ENCODE results near the gene AXIN1. TPM values are rescaled to one million over a fixed set of nuclear protein-coding genes. Genes with fewer than 3 reads are reported as not detected.

Gene AXIN1
- total RNA-seq, 1 experiment from 2014 or later: 53.3 TPM

DNA sequence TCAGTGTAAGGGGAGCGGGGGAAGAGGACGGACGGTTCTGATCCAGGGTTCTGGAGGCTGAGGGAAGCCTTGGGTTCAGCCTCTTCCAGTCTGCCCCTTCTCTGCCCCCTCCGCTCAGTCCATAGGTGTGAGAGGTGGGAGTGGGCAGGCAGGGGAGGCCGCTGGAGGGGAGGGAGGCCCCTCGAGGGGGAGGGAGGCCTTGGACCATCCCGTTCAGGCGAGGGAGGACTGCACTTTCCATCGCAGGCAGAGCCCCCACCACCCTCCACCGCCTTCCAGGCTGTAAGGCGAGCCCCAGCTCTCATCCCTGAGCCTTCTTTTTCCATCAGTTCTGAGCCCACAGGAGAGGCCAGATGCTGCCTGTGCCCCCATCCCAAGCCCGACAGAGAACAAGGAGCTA lies 4.2 kb upstream of the AXIN1 start:
- no peaks in the 10 kb centered on the region for H3K27me3 ChIP-seq (ENCODE audit: control insufficient read depth, insufficient read depth, low read length)
- ATAC-seq: no peak
- TF ChIP-seq SIN3A (IDR thresholded peaks at IDR 0.05; ENCODE audit: borderline replicate concordance, insufficient read depth, low read depth, low read length): no peak
- TF ChIP-seq, protein P1, sequence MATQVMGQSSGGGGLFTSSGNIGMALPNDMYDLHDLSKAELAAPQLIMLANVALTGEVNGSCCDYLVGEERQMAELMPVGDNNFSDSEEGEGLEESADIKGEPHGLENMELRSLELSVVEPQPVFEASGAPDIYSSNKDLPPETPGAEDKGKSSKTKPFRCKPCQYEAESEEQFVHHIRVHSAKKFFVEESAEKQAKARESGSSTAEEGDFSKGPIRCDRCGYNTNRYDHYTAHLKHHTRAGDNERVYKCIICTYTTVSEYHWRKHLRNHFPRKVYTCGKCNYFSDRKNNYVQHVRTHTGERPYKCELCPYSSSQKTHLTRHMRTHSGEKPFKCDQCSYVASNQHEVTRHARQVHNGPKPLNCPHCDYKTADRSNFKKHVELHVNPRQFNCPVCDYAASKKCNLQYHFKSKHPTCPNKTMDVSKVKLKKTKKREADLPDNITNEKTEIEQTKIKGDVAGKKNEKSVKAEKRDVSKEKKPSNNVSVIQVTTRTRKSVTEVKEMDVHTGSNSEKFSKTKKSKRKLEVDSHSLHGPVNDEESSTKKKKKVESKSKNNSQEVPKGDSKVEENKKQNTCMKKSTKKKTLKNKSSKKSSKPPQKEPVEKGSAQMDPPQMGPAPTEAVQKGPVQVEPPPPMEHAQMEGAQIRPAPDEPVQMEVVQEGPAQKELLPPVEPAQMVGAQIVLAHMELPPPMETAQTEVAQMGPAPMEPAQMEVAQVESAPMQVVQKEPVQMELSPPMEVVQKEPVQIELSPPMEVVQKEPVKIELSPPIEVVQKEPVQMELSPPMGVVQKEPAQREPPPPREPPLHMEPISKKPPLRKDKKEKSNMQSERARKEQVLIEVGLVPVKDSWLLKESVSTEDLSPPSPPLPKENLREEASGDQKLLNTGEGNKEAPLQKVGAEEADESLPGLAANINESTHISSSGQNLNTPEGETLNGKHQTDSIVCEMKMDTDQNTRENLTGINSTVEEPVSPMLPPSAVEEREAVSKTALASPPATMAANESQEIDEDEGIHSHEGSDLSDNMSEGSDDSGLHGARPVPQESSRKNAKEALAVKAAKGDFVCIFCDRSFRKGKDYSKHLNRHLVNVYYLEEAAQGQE (IDR thresholded peaks at IDR 0.05; ENCODE audit: insufficient read depth in 1 of 2, low read depth in 2 of 2, low read length in 1 of 2): no peak
- POLR2A ChIA-PET: no interaction called here
- H3K4me1 ChIP-seq (ENCODE audit: control insufficient read depth, insufficient read depth, low read length): peaks cover 5% of the 10 kb centered on the region; the same call in 1 of the 2 replicates
- H3K27ac ChIP-seq (ENCODE audit: low read length): no peak overlapping the region
- no peaks in the 10 kb centered on the region for H3K9me3 ChIP-seq (ENCODE audit: control insufficient read depth, insufficient read depth, low read depth, low read length)
- DNase-seq (ENCODE audit: low read depth, low spot score): no peak
- in situ Hi-C loops (cut with HindIII; ENCODE audit: low pct_unique_long_range_greater_than_20kb, low sequenced_read_pairs): no loop called here
- CTCF ChIA-PET: no interaction called here
- no TSS peak for BruUV-seq (replicated peaks)
- no peaks in the 10 kb centered on the region for H3K36me3 ChIP-seq (ENCODE audit: control insufficient read depth, insufficient read depth, low read length)
- intact Hi-C loops (cut with micrococcal nuclease; ENCODE audit: unreplicated experiment): no loop called here
- no peak overlapping the region for H3K4me3 ChIP-seq (ENCODE audit: low read depth in 2 of 2, low read length in 2 of 2)

DNA sequence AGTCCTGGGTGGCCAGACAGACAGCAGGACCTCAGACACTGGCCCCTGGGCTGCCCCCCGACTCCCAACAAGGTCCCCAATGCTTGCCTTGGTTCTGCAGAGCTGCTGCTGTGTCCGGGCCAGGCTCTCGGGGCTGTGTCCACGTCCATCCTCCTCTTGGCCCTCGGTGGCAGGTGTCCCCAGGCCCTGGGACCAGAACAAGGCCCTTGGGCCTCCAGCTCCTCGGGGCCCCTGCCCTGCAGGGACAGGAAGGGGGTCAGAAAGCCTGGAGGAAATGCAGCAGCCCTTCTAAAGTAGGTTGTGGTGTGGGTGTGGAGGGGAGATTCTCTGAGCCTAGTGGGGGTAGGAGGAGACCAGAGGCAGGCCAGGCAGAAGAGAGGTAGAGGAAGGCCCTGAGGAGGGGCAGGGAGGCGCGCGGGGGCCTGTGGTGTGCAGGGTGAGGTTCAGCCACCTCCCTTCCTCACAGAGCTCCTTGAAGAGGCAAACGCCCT lies 2.5 kb upstream of the AXIN1 start:
- Histone ChIP-seq H3K4me1 (ENCODE audit: control insufficient read depth, insufficient read depth, low read length) (peaks cover 8% of the 10 kb centered on the region), H3K9me3 (ENCODE audit: control insufficient read depth, insufficient read depth, low read depth, low read length) (no peaks in the 10 kb centered on the region), H3K27me3 (ENCODE audit: control insufficient read depth, insufficient read depth, low read length) (no peaks in the 10 kb centered on the region), H3K27ac (ENCODE audit: low read length) (no peak overlapping the region), H3K4me3 (ENCODE audit: low read depth in 2 of 2, low read length in 2 of 2) (no peak overlapping the region), H3K36me3 (ENCODE audit: control insufficient read depth, insufficient read depth, low read length) (no peaks in the 10 kb centered on the region)
- no peak for DNase-seq (ENCODE audit: low read depth, low spot score)
- TF ChIP-seq SIN3A (IDR thresholded peaks at IDR 0.05; ENCODE audit: borderline replicate concordance, insufficient read depth, low read depth, low read length): no peak
- TF ChIP-seq, protein P1 (IDR thresholded peaks at IDR 0.05; ENCODE audit: insufficient read depth in 1 of 2, low read depth in 2 of 2, low read length in 1 of 2): no peak
- no peak for TF ChIP-seq TCF7L2 (IDR thresholded peaks at IDR 0.05; ENCODE audit: low read depth, low read length)
- TF ChIP-seq POLR2AphosphoS5 (IDR thresholded peaks at IDR 0.05; ENCODE audit: low read depth, low read length): no peak
- TF ChIP-seq, protein P2, sequence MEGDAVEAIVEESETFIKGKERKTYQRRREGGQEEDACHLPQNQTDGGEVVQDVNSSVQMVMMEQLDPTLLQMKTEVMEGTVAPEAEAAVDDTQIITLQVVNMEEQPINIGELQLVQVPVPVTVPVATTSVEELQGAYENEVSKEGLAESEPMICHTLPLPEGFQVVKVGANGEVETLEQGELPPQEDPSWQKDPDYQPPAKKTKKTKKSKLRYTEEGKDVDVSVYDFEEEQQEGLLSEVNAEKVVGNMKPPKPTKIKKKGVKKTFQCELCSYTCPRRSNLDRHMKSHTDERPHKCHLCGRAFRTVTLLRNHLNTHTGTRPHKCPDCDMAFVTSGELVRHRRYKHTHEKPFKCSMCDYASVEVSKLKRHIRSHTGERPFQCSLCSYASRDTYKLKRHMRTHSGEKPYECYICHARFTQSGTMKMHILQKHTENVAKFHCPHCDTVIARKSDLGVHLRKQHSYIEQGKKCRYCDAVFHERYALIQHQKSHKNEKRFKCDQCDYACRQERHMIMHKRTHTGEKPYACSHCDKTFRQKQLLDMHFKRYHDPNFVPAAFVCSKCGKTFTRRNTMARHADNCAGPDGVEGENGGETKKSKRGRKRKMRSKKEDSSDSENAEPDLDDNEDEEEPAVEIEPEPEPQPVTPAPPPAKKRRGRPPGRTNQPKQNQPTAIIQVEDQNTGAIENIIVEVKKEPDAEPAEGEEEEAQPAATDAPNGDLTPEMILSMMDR (IDR thresholded peaks at IDR 0.05): no peak
- BruUV-seq (replicated peaks): no TSS peak
- ChIA-PET POLR2A (interaction anchor here (0.6 kb wide), 1 partner anchor 116 kb away, joined by 11 read pairs; no protein-coding TSS in a partner anchor), CTCF (no interaction called here)
- in situ Hi-C loops (cut with HindIII; ENCODE audit: low pct_unique_long_range_greater_than_20kb, low sequenced_read_pairs): no loop called here
- ATAC-seq: no peak
- intact Hi-C loops (cut with micrococcal nuclease; ENCODE audit: unreplicated experiment): no loop called here
